Hematopoietic multipotent progenitor cell (in vitro differentiated cells): ENCODE data around the gene LYPD5. TPM values are rescaled to one million over a fixed set of nuclear protein-coding genes. Genes with fewer than 3 reads are reported as not detected.
"Not testable (repeated sequence)": the region's sequence is repeated elsewhere in the genome, so short reads cannot be mapped to it uniquely, and the experiment has no call there.

Experiments
- DNase-seq, 3 donors: peaks; one replicate each; pipeline ENCODE4 v3.0.0-alpha.2; 2011 to 2015; ENCODE audit warnings: low read depth in 2 of 3, low spot score in 2 of 3
- total RNA-seq: library from RNA; depleted of rRNA; stranded (reverse); fragments of >200 nt; gene quantifications from one replicate; pipeline ENCODE4 v1.2.3, GENCODE V29; 2012

The LYPD5 gene
- total RNA-seq, 1 donor = 3.5 TPM

- DNase-seq = no peak
Observed at GRCh38 chr19:43806848-43807247, 4.6 kb upstream of the LYPD5 start.

- not testable (repeated sequence) for DNase-seq
Observed at GRCh38 chr19:43806401-43806800, 4.2 kb upstream of the LYPD5 start.

GRCh38 chr19:43804432-43804831 lies 2.2 kb upstream of the LYPD5 start:
- DNase-seq = no peak

GRCh38 chr19:43799502-43800142 lies 2.6 kb downstream of the LYPD5 start:
- DNase-seq = no peak

GRCh38 chr19:43798546-43799409 lies 3.5 kb downstream of the LYPD5 start:
- peak in 2 of 3 donors; percentile 40 to 64 for DNase-seq

- DNase-seq = no peak
Observed at GRCh38 chr19:43798026-43798545, 4.2 kb downstream of the LYPD5 start.

- DNase-seq = no peak
Observed at GRCh38 chr19:43797556-43797955, 4.7 kb downstream of the LYPD5 start.

- DNase-seq = no peak
Observed at GRCh38 chr19:43797118-43797517, 5.1 kb downstream of the LYPD5 start.

- DNase-seq = no peak
Observed at GRCh38 chr19:43790587-43790986, 11.7 kb downstream of the LYPD5 start.

GRCh38 chr19:43789029-43789428 lies 13.2 kb downstream of the LYPD5 start:
- peak in 1 of 3 donors; percentile 47 for DNase-seq

GRCh38 chr19:43786665-43787064 lies 15.6 kb downstream of the LYPD5 start:
- no peak for DNase-seq

- DNase-seq = peak in 2 of 3 donors; percentile 53 to 72
Observed at GRCh38 chr19:43784981-43785808, 17.1 kb downstream of the LYPD5 start.

- peak in 2 of 3 donors; percentile 36 to 69 for DNase-seq
Observed at GRCh38 chr19:43784241-43784980, 17.8 kb downstream of the LYPD5 start.

GRCh38 chr19:43783636-43784035 lies 18.6 kb downstream of the LYPD5 start:
- DNase-seq = no peak

- DNase-seq = no peak
Observed at GRCh38 chr19:43782689-43783231, 19.5 kb downstream of the LYPD5 start.

GRCh38 chr19:43782311-43782660 lies 20.0 kb downstream of the LYPD5 start:
- DNase-seq = no peak

GRCh38 chr19:43781630-43782310 lies 20.5 kb downstream of the LYPD5 start:
- no peak for DNase-seq

GRCh38 chr19:43780706-43781525 lies 21.3 kb downstream of the LYPD5 start, which contains the start of gene KCNN4:
Gene KCNN4, minus strand, starts transcription at chr19:43780973. Its CDS starts 112 bp downstream, at chr19:43780861.
- DNase-seq = peak in 2 of 3 donors; percentile 76 to 79
